Tibial nerve (tissue), 4 donors: Measurements from ENCODE around the gene NT5M.

Experiments
- CTCF ChIP-seq, 5 experiments: fragments of 200-600 bp in 3 of 5; fragments of 450-650 bp in 2 of 5; sonication (generic) in 3 of 5; IDR thresholded peaks; one replicate each; pipeline ENCODE4 v1.5.1; 2016 to 2019; ENCODE audit warnings: antibody characterized with exemption in 5 of 5, mild to moderate bottlenecking in 3 of 5, moderate library complexity in 2 of 5
- EP300 ChIP-seq, 2 donors: sonication (generic); formaldehyde crosslinking; IDR thresholded peaks; one replicate each; pipeline ENCODE4 v1.6.1; 2017; ENCODE audit warnings: antibody characterized with exemption in 2 of 2, mild to moderate bottlenecking in 1 of 2
- POLR2A ChIP-seq, 2 donors: fragments of 450-650 bp; IDR thresholded peaks; one replicate each; pipeline ENCODE4 v1.6.1; 2017; ENCODE audit warnings: antibody characterized with exemption in 2 of 2, mild to moderate bottlenecking in 2 of 2, moderate library complexity in 2 of 2

GRCh38 chr17:17289701-17290100 is 13.5 kb upstream of the NT5M start:
- TF ChIP-seq CTCF (IDR thresholded peaks at IDR 0.05) (no peak), POLR2A (IDR thresholded peaks at IDR 0.05) (no peak), EP300 (IDR thresholded peaks at IDR 0.05) (no peak)
